SU-DHL-6 (cell line): ENCODE data around the gene L2HGDH.

Source experiments
- H2AFZ ChIP-seq: fragments of 200-600 bp; sonication (generic); 2 replicates; pipeline ENCODE4 v1.6.1; 2014; ENCODE audit warnings: low read depth, mild to moderate bottlenecking, moderate library complexity, mixed read lengths, antibody characterized with exemption, low read length; ENCODE audit not compliant: severe bottlenecking
- H3F3A ChIP-seq: fragments of 200-600 bp; shearing (Covaris generic); 2 replicates; pipeline ENCODE4 v1.6.0; 2016; ENCODE audit warnings: antibody characterized with exemption, mild to moderate bottlenecking; ENCODE audit not compliant: insufficient read depth
- H3K27ac ChIP-seq: fragments of 200-600 bp; sonication (generic); 2 replicates; pipeline ENCODE4 v1.5.1; 2016; ENCODE audit warnings: low read depth, mild to moderate bottlenecking, low read length, moderate library complexity, mixed read lengths
- H3K27me3 ChIP-seq: fragments of 200-600 bp; sonication (generic), shearing (Covaris generic); 2 replicates; pipeline ENCODE4 v1.6.0; 2014; ENCODE audit warnings: mild to moderate bottlenecking, low read length
- H3K36me3 ChIP-seq: fragments of 200-600 bp; sonication (generic); 2 replicates; pipeline ENCODE4 v1.6.1; 2014; ENCODE audit warnings: mild to moderate bottlenecking, low read length, mixed read lengths
- H3K4me2 ChIP-seq: fragments of 300-600, 200-600 bp; shearing (Covaris generic), sonication (generic); 2 replicates; pipeline ENCODE4 v1.6.0; 2014; ENCODE audit warnings: low read length, low read depth, mild to moderate bottlenecking; ENCODE audit not compliant: poor library complexity, severe bottlenecking
- H3K4me3 ChIP-seq: fragments of 200-600 bp; sonication (generic); 2 replicates; pipeline ENCODE4 v1.5.1; 2014; ENCODE audit warnings: antibody characterized with exemption, low read length, mild to moderate bottlenecking, mixed read lengths; ENCODE audit not compliant: insufficient read depth, poor library complexity, severe bottlenecking
- H3K79me2 ChIP-seq: fragments of 200-600 bp; sonication (generic); 2 replicates; pipeline ENCODE4 v1.6.1; 2014; ENCODE audit warnings: mild to moderate bottlenecking, low read length, moderate library complexity; ENCODE audit not compliant: insufficient read depth
- H3K9ac ChIP-seq: fragments of 200-600 bp; sonication (generic); 2 replicates; pipeline ENCODE4 v1.7.0; 2014; ENCODE audit warnings: mild to moderate bottlenecking, low read length
- H3K9me2 ChIP-seq: fragments of 200-600 bp; sonication (generic); replicated peaks from 2 replicates; pipeline ENCODE4 v1.6.1; 2014; ENCODE audit warnings: low read length; ENCODE audit not compliant: insufficient read depth
- H3K9me3 ChIP-seq: fragments of 200-600 bp; sonication (generic); 2 replicates; pipeline ENCODE4 v1.6.1; 2014; ENCODE audit warnings: low read length, mixed read lengths; ENCODE audit not compliant: insufficient read depth
- H4K20me1 ChIP-seq: fragments of 200-600 bp; sonication (generic); 2 replicates; pipeline ENCODE4 v1.6.1; 2014; ENCODE audit warnings: low read depth, mild to moderate bottlenecking, antibody characterized with exemption, low read length, moderate library complexity, mixed read lengths
- CTCF ChIP-seq: fragments of 200-600 bp; sonication (generic); IDR thresholded peaks from one replicate; pipeline ENCODE4 v1.5.1; 2017; ENCODE audit warnings: antibody characterized with exemption, mild to moderate bottlenecking, low read length, moderate library complexity; ENCODE audit not compliant: insufficient read depth, poor library complexity, severe bottlenecking
- EZH2phosphoT487 ChIP-seq: fragments of 200-600 bp; sonication (generic), shearing (Covaris generic); conservative IDR thresholded peaks from 2 replicates; pipeline ENCODE4 v1.6.1; 2018; ENCODE audit warnings: mild to moderate bottlenecking, antibody characterized with exemption, low read length, moderate library complexity, mixed read lengths

L2HGDH gene

GRCh38 chr14:50340045-50340444, 28.0 kb upstream of the L2HGDH start:
- no peak overlapping the region for H3K4me2 ChIP-seq
- no peaks in the 10 kb centered on the region for H3K27me3 ChIP-seq
- no peaks in the 10 kb centered on the region for H3K9me2 ChIP-seq
- no peak overlapping the region for H2AFZ ChIP-seq
- H3F3A ChIP-seq: no peaks in the 10 kb centered on the region
- no peak overlapping the region for H3K4me3 ChIP-seq
- H3K9ac ChIP-seq: no peak overlapping the region
- no peaks in the 10 kb centered on the region for H3K9me3 ChIP-seq
- no peaks in the 10 kb centered on the region for H3K36me3 ChIP-seq
- H3K79me2 ChIP-seq: no peaks in the 10 kb centered on the region
- TF ChIP-seq EZH2phosphoT487: no peak
- no peak for TF ChIP-seq CTCF
- no peak overlapping the region for H3K27ac ChIP-seq
- no peaks in the 10 kb centered on the region for H4K20me1 ChIP-seq

GRCh38 chr14:50339178-50339804, 27.3 kb upstream of the L2HGDH start:
- no peaks in the 10 kb centered on the region for H3F3A ChIP-seq
- no peak for TF ChIP-seq EZH2phosphoT487
- TF ChIP-seq CTCF: no peak
- H3K4me2 ChIP-seq: no peak overlapping the region
- H3K9me2 ChIP-seq: no peaks in the 10 kb centered on the region
- no peaks in the 10 kb centered on the region for H3K27me3 ChIP-seq
- H2AFZ ChIP-seq: no peak overlapping the region
- H3K4me3 ChIP-seq: no peak overlapping the region
- H3K9me3 ChIP-seq: no peaks in the 10 kb centered on the region
- no peaks in the 10 kb centered on the region for H4K20me1 ChIP-seq
- H3K79me2 ChIP-seq: no peaks in the 10 kb centered on the region
- H3K27ac ChIP-seq: no peak overlapping the region
- no peak overlapping the region for H3K9ac ChIP-seq
- H3K36me3 ChIP-seq: no peaks in the 10 kb centered on the region

- Histone ChIP-seq H3K9ac (no peak overlapping the region), H3K27ac (no peak overlapping the region), H3F3A (no peaks in the 10 kb centered on the region), H3K27me3 (no peaks in the 10 kb centered on the region), H3K9me2 (no peaks in the 10 kb centered on the region), H3K9me3 (no peaks in the 10 kb centered on the region), H3K79me2 (no peaks in the 10 kb centered on the region), H4K20me1 (no peaks in the 10 kb centered on the region), H3K36me3 (no peaks in the 10 kb centered on the region), H3K4me3 (no peak overlapping the region), H2AFZ (no peak overlapping the region), H3K4me2 (no peak overlapping the region)
- TF ChIP-seq EZH2phosphoT487 (no peak), CTCF (no peak)
These were observed 26.6 kb upstream of the L2HGDH start for GRCh38 chr14:50338587-50338986.
